Measurements from ENCODE around the gene RRAGC. TPM values are rescaled to one million over a fixed set of nuclear protein-coding genes. Genes with fewer than 3 reads are reported as not detected.

Gene RRAGC
- 18.6 and 31.3 TPM in 2 replicates for total RNA-seq

DNA sequence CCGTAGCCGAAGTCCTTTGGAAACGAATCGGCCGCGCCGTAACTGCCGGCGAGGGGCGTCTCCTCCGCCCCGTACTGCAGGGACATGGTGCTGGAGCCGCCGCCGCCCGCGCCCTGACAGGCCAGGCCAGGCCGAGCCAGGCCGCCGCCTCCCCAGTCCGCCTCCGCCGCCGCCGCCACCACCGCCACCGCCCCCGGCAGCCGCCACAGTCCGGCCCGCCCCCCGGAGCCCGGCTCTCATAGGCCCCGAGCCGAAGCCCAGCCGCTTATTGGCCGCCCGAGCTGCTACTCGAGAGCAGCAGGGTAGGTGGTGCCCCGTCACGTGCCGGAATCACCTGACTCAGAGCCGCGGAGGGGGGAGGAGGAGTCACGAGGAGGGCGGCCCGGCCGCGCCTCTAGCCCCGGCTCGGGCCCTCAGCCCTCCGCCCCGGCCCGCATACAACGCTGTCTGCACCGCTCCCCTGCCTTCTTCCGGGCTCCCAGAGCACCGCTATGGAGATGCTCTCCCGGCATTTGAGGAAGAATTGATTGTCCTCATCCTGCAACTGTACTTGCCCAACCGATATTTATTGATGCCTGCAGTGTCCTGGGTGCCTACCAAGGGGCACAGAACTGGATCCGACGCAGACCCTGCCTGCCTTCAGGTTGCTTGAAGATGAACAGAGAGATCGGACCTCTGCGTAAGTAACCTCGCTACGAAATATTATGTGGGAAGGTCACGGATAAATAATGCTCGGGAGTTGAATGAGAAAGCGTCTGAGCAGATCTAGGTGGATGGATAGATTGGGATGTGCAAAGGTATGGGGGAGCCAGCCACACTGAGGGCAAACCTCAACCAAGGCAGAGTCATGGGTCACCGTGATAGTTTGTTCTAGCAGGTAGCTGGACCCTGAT is at the start of gene RRAGC:
TSS of gene RRAGC (minus strand) at position 212 of the 893 bp plus-strand sequence. CDS start at position 86, 126 bp downstream.

GRCh38 chr1:38881487-38881886 is 21.9 kb upstream of the RRAGC start, which contains the start of gene GJA9:
TSS of gene GJA9 (minus strand) at chr1:38881587. CDS start at chr1:38876098, 5,489 bp downstream.

DNA sequence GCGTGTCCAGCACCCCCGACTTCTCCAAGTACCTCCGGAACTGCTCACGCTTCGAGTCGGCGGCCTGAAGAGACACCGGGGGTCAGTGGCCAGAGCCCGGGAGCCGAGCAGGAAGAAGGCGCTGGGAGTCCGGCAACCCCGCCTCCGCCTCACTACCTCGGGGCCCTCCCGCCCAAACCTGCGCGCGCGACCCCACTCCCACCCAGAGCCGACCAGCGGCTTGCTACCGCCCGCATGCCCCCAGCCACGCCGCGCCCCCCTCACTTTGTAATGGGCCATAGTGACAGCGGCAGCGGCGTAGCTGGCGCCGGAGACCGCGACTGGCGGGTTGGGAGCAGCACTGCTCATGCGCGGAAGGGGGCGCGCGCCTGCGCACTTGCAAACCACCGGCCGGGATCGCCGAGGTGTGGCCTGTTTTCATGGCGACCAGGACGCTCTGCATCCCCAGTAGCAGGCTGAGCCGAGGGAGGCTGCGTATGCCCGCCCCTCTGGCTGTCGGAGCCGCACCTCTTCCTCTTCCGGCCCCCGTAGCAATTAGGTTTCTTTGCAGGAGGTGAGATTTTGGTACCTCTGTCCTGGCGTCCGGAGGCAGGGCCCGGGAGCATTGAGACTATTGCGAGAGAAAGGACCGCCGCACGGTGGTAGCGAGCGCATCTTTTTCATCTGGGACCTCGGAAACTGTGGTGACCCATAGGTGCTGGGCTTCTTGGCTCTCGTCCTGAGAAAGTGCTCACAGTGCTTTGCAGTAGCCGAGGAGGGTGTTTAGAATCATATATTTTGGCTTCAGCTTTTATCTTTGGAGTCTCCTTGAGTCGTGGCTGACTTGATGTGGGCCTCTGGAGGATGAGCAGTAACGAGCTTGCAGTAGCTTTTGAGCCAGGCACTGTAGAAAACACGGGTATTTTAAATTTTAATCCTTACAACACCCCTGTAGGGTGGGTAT is 13.7 kb upstream of the RRAGC start, which contains the start of gene MYCBP:
TSS of gene MYCBP (minus strand) at position 322 of the 943 bp plus-strand sequence. CDS start at position 279, 43 bp downstream.

Other genes with a start within 250 kb of the RRAGC start
- gene MYCBP, start 13.6 kb upstream of the RRAGC start, total RNA-seq, result 3.0 and 4.4 TPM in 2 replicates
- not detected in 2 replicates for gene GJA9, start 21.8 kb upstream of the RRAGC start, total RNA-seq
- gene RHBDL2, start 82.1 kb upstream of the RRAGC start, total RNA-seq, result 0.50 and 0.79 TPM in 2 replicates
- gene AKIRIN1, start 131.5 kb upstream of the RRAGC start, total RNA-seq, result 24.3 and 30.0 TPM in 2 replicates
- gene NDUFS5, start 166.6 kb upstream of the RRAGC start, total RNA-seq, result 751 and 785 TPM in 2 replicates

Data from aortic smooth muscle cell (primary cell).